ENCODE data around the gene NFIX.

The NFIX gene

GRCh38 chr19:12982648-12983047 lies 12.6 kb upstream of the NFIX start:
- Histone ChIP-seq H3K4me2 (ENCODE audit: insufficient read depth, low read length) (peak overlapping the region; percentile 77; the same call in 1 of the 2 replicates), H3K36me3 (ENCODE audit: insufficient read depth, low read length) (no peaks in the 10 kb centered on the region), H3K9ac (ENCODE audit: low read depth, low read length) (peak overlapping the region; percentile 44; the same call in 1 of the 2 replicates), H3K27ac (ENCODE audit: low read length) (no peak overlapping the region), H3K27me3 (ENCODE audit: insufficient read depth, low read length, poor library complexity) (peaks cover 4% of the 10 kb centered on the region), H3K4me1 (ENCODE audit: insufficient read depth, low read length) (peaks cover 9% of the 10 kb centered on the region), H3K4me3 (ENCODE audit: low read depth in 1 of 2, low read length in 2 of 2) (no peak overlapping the region), H3K9me3 (ENCODE audit: insufficient read depth, low read length, severe bottlenecking) (no peaks in the 10 kb centered on the region), H2AFZ (ENCODE audit: low read depth, low read length) (no peak overlapping the region), H3K79me2 (ENCODE audit: insufficient read depth, low read length) (no peaks in the 10 kb centered on the region), H4K20me1 (ENCODE audit: insufficient read depth, low read length) (0 out of 2 replicates have a peak, but pooled peaks cover 3% of the 10 kb centered on the region)
- no peak for ATAC-seq (ENCODE audit: insufficient read depth, low read depth)
- TF ChIP-seq CTCF (IDR thresholded peaks at IDR 0.05; ENCODE audit: borderline replicate concordance, extremely low read depth, low read length, poor library complexity, severe bottlenecking) = no peak
- TF ChIP-seq EZH2 (IDR thresholded peaks at IDR 0.05; ENCODE audit: borderline replicate concordance, low read depth, low read length, severe bottlenecking) = no peak
- DNase-seq = no peak

GRCh38 chr19:12983091-12983490 lies 12.2 kb upstream of the NFIX start:
- Histone ChIP-seq H3K27me3 (ENCODE audit: insufficient read depth, low read length, poor library complexity) (peaks cover 4% of the 10 kb centered on the region), H3K27ac (ENCODE audit: low read length) (no peak overlapping the region), H4K20me1 (ENCODE audit: insufficient read depth, low read length) (0 out of 2 replicates have a peak, but pooled peaks cover 1% of the 10 kb centered on the region), H3K4me2 (ENCODE audit: insufficient read depth, low read length) (peak overlapping the region; percentile 77), H3K4me1 (ENCODE audit: insufficient read depth, low read length) (peaks cover 9% of the 10 kb centered on the region), H3K9me3 (ENCODE audit: insufficient read depth, low read length, severe bottlenecking) (no peaks in the 10 kb centered on the region), H3K4me3 (ENCODE audit: low read depth in 1 of 2, low read length in 2 of 2) (peak overlapping the region in 1 of 2 experiments; percentile 55; a peak in 3 of 4 replicates), H3K79me2 (ENCODE audit: insufficient read depth, low read length) (no peaks in the 10 kb centered on the region), H2AFZ (ENCODE audit: low read depth, low read length) (peak overlapping the region; percentile 65), H3K9ac (ENCODE audit: low read depth, low read length) (peak overlapping the region; percentile 44), H3K36me3 (ENCODE audit: insufficient read depth, low read length) (no peaks in the 10 kb centered on the region)
- DNase-seq = no peak
- TF ChIP-seq EZH2 (IDR thresholded peaks at IDR 0.05; ENCODE audit: borderline replicate concordance, low read depth, low read length, severe bottlenecking) = no peak
- TF ChIP-seq CTCF (IDR thresholded peaks at IDR 0.05; ENCODE audit: borderline replicate concordance, extremely low read depth, low read length, poor library complexity, severe bottlenecking) = no peak
- no peak for ATAC-seq (ENCODE audit: insufficient read depth, low read depth)

GRCh38 chr19:12983542-12984142 lies 11.6 kb upstream of the NFIX start:
- peaks cover 9% of the 10 kb centered on the region for H3K4me1 ChIP-seq (ENCODE audit: insufficient read depth, low read length)
- ATAC-seq (ENCODE audit: insufficient read depth, low read depth) (peak; percentile 80), DNase-seq (peak; percentile 82)
- TF ChIP-seq CTCF (IDR thresholded peaks at IDR 0.05; ENCODE audit: borderline replicate concordance, extremely low read depth, low read length, poor library complexity, severe bottlenecking) = peak; percentile 95
- TF ChIP-seq EZH2 (IDR thresholded peaks at IDR 0.05; ENCODE audit: borderline replicate concordance, low read depth, low read length, severe bottlenecking) = no peak
- peak overlapping the region in 1 of 2 experiments; percentile 55; a peak in 3 of 4 replicates for H3K4me3 ChIP-seq (ENCODE audit: low read depth in 1 of 2, low read length in 2 of 2)
- H3K4me2 ChIP-seq (ENCODE audit: insufficient read depth, low read length) = peak overlapping the region; percentile 77
- H3K9me3 ChIP-seq (ENCODE audit: insufficient read depth, low read length, severe bottlenecking) = no peaks in the 10 kb centered on the region
- H4K20me1 ChIP-seq (ENCODE audit: insufficient read depth, low read length) = no peaks in the 10 kb centered on the region
- peaks cover 4% of the 10 kb centered on the region for H3K27me3 ChIP-seq (ENCODE audit: insufficient read depth, low read length, poor library complexity)
- no peaks in the 10 kb centered on the region for H3K36me3 ChIP-seq (ENCODE audit: insufficient read depth, low read length)
- H3K27ac ChIP-seq (ENCODE audit: low read length) = no peak overlapping the region
- no peaks in the 10 kb centered on the region for H3K79me2 ChIP-seq (ENCODE audit: insufficient read depth, low read length)
- peak overlapping the region; percentile 44 for H3K9ac ChIP-seq (ENCODE audit: low read depth, low read length)
- peak overlapping the region; percentile 65 for H2AFZ ChIP-seq (ENCODE audit: low read depth, low read length)
